ENCODE results near the gene CBX2.

The CBX2 gene

DNA sequence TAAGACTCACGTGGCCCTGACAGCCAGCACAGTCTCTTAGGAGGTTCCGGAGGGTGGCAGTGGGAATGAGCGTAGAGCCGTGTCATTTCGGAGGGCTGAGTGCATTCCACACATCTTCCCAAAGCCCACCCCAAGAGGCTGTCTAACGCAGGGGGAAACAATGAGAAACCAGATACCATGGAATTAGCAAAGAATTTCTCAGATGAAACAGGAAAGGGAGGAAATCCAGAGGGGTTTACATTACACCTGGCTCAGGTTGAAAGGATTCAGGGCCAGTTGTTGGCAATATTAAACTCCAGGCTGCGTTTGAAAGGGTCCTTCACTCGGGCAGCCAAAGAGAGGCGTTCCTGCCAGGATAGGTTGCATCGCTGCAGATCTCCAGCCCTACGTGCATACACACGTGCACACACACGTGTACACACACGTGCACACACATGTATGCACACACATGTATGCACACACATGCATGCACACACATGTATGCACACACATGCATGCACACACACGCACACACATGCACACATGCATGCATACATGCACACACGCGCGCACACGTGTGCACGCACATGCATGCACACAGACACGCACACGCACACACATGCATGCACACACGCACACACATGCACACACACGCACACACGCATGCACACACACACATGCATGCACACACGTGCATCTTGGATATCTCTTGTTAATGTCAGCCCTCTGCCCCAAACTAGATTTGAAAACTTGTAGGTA lies 49.1 kb downstream of the CBX2 start:
- H3K27ac ChIP-seq (ENCODE audit: low read depth, low read length), result no peak overlapping the region

DNA sequence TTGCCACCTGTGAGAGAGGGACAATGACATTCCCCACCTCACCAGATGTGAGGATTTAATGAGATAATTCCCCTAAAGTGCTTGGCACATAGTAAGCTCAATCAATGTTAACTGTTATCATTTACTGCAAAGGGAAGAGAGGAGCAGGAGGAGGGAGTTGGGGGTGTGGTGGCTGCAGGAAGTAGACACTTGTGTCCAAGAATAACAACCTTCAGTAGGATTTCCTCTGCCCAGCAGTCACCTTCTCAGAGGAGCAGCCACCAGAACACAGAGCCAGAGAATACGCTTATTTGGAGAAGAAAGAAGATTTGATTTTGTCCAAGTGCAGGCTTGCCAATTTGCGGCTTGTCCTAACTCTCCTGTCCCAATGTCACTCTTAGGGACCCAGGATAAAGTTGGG lies 51.1 kb downstream of the CBX2 start:
- 0 out of 2 replicates have a peak, but pooled peaks cover 4% of the 10 kb centered on the region for H4K20me1 ChIP-seq (ENCODE audit: low read depth, low read length)

More for the DNA sequence above, 49.1 kb downstream of the CBX2 start:
- Histone ChIP-seq H3F3A (ENCODE audit: insufficient read depth) (no peaks in the 10 kb centered on the region), H3K4me2 (ENCODE audit: low read depth, low read length, poor library complexity, severe bottlenecking) (no peak overlapping the region), H3K9me3 (ENCODE audit: insufficient read depth, low read length) (no peaks in the 10 kb centered on the region), H3K9me2 (replicated peaks; ENCODE audit: insufficient read depth, low read length) (no peaks in the 10 kb centered on the region), H4K20me1 (ENCODE audit: low read depth, low read length) (no peaks in the 10 kb centered on the region), H2AFZ (ENCODE audit: low read depth, low read length, severe bottlenecking) (no peak overlapping the region), H3K9ac (ENCODE audit: low read length) (no peak overlapping the region), H3K4me3 (ENCODE audit: insufficient read depth, low read length, poor library complexity, severe bottlenecking) (no peak overlapping the region), H3K27me3 (ENCODE audit: low read length) (no peaks in the 10 kb centered on the region), H3K36me3 (ENCODE audit: low read length) (no peaks in the 10 kb centered on the region), H3K79me2 (ENCODE audit: insufficient read depth, low read length) (no peaks in the 10 kb centered on the region)
- TF ChIP-seq, protein P1, sequence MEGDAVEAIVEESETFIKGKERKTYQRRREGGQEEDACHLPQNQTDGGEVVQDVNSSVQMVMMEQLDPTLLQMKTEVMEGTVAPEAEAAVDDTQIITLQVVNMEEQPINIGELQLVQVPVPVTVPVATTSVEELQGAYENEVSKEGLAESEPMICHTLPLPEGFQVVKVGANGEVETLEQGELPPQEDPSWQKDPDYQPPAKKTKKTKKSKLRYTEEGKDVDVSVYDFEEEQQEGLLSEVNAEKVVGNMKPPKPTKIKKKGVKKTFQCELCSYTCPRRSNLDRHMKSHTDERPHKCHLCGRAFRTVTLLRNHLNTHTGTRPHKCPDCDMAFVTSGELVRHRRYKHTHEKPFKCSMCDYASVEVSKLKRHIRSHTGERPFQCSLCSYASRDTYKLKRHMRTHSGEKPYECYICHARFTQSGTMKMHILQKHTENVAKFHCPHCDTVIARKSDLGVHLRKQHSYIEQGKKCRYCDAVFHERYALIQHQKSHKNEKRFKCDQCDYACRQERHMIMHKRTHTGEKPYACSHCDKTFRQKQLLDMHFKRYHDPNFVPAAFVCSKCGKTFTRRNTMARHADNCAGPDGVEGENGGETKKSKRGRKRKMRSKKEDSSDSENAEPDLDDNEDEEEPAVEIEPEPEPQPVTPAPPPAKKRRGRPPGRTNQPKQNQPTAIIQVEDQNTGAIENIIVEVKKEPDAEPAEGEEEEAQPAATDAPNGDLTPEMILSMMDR (IDR thresholded peaks at IDR 0.05; ENCODE audit: insufficient read depth, low read length, poor library complexity, severe bottlenecking), result no peak
- TF ChIP-seq EZH2phosphoT487 (conservative IDR thresholded peaks at IDR 0.05; ENCODE audit: low read length), result no peak

DNA sequence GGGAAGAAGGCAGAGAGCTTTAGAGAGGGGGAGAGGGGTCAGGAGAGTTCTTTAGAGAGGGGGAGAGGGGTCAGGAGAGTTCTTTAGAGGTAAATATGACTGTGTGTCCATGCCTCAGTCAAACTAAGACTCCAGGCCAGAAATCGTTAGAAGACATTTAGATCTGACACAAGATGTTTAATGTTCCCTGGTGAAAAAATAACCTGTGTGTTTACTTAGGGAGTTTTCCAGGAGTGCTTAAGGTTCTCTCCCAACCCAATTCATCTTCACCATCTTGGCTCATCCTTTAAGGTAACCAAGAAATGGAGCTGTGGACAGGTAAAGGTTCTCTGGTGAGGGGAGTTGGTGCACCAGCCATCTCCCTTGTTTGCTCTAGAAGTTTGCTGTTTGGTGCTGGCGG lies 51.5 kb downstream of the CBX2 start:
- H3K79me2 ChIP-seq (ENCODE audit: insufficient read depth, low read length), result no peaks in the 10 kb centered on the region
- no peaks in the 10 kb centered on the region for H3K9me3 ChIP-seq (ENCODE audit: insufficient read depth, low read length)
- H3K9ac ChIP-seq (ENCODE audit: low read length), result no peak overlapping the region
- no peaks in the 10 kb centered on the region for H3K27me3 ChIP-seq (ENCODE audit: low read length)
- no peaks in the 10 kb centered on the region for H3K9me2 ChIP-seq (replicated peaks; ENCODE audit: insufficient read depth, low read length)
- H3K27ac ChIP-seq (ENCODE audit: low read depth, low read length), result no peak overlapping the region
- TF ChIP-seq, protein P1 (IDR thresholded peaks at IDR 0.05; ENCODE audit: insufficient read depth, low read length, poor library complexity, severe bottlenecking), result no peak
- no peak for TF ChIP-seq EZH2phosphoT487 (conservative IDR thresholded peaks at IDR 0.05; ENCODE audit: low read length)
- no peak overlapping the region for H2AFZ ChIP-seq (ENCODE audit: low read depth, low read length, severe bottlenecking)
- H3K4me2 ChIP-seq (ENCODE audit: low read depth, low read length, poor library complexity, severe bottlenecking), result no peak overlapping the region
- 0 out of 2 replicates have a peak, but pooled peaks cover 4% of the 10 kb centered on the region for H4K20me1 ChIP-seq (ENCODE audit: low read depth, low read length)
- no peaks in the 10 kb centered on the region for H3K36me3 ChIP-seq (ENCODE audit: low read length)
- no peaks in the 10 kb centered on the region for H3F3A ChIP-seq (ENCODE audit: insufficient read depth)
- no peak overlapping the region for H3K4me3 ChIP-seq (ENCODE audit: insufficient read depth, low read length, poor library complexity, severe bottlenecking)

More for the DNA sequence above, 51.1 kb downstream of the CBX2 start:
- no peaks in the 10 kb centered on the region for H3K9me2 ChIP-seq (replicated peaks; ENCODE audit: insufficient read depth, low read length)
- H3K9me3 ChIP-seq (ENCODE audit: insufficient read depth, low read length), result no peaks in the 10 kb centered on the region
- H2AFZ ChIP-seq (ENCODE audit: low read depth, low read length, severe bottlenecking), result no peak overlapping the region
- H3K79me2 ChIP-seq (ENCODE audit: insufficient read depth, low read length), result no peaks in the 10 kb centered on the region
- H3K4me3 ChIP-seq (ENCODE audit: insufficient read depth, low read length, poor library complexity, severe bottlenecking), result no peak overlapping the region
- H3K9ac ChIP-seq (ENCODE audit: low read length), result no peak overlapping the region
- H3K27me3 ChIP-seq (ENCODE audit: low read length), result no peaks in the 10 kb centered on the region
- no peak for TF ChIP-seq EZH2phosphoT487 (conservative IDR thresholded peaks at IDR 0.05; ENCODE audit: low read length)
- TF ChIP-seq, protein P1 (IDR thresholded peaks at IDR 0.05; ENCODE audit: insufficient read depth, low read length, poor library complexity, severe bottlenecking), result no peak
- H3K4me2 ChIP-seq (ENCODE audit: low read depth, low read length, poor library complexity, severe bottlenecking), result no peak overlapping the region
- H3K27ac ChIP-seq (ENCODE audit: low read depth, low read length), result no peak overlapping the region
- no peaks in the 10 kb centered on the region for H3F3A ChIP-seq (ENCODE audit: insufficient read depth)
- H3K36me3 ChIP-seq (ENCODE audit: low read length), result no peaks in the 10 kb centered on the region

All from SU-DHL-6 (cell line).